Measurements from ENCODE around the gene DNAJC27. TPM values are rescaled to one million over a fixed set of nuclear protein-coding genes. Genes with fewer than 3 reads are reported as not detected.

DNAJC27 gene
- total RNA-seq, 1 experiment from 2014 or later, result 2.0 TPM

DNA sequence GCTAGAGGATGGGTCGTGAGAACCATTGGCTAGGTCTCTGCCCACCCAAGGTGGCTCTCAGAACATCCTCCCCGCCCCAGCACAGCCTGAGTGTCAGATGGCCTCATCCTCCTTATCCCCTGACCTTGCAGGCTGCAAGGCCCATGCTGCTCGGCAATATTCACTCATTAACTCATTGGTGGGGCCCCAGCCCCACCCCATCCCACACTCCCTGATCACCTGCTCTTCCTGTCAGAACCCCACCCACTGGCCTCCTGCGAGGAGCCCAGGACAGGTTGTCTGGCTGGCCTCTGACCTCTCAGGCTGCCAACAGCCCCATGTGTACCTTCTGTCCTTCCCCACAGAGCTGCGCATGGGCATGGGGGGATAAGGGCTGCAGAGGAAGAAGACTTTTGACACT lies 57.0 kb downstream of the DNAJC27 start:
- no peak overlapping the region for H3K4me3 ChIP-seq (ENCODE audit: low read length)
- H3K9me2 ChIP-seq (replicated peaks; ENCODE audit: low read length), result no peaks in the 10 kb centered on the region
- H3K9me3 ChIP-seq (ENCODE audit: low read length), result no peaks in the 10 kb centered on the region
- intact Hi-C loops (cut with micrococcal nuclease), result no loop called here
- H3K9ac ChIP-seq (ENCODE audit: low read length), result no peak overlapping the region
- peaks cover 39% of the 10 kb centered on the region for H3K79me2 ChIP-seq (ENCODE audit: low read length)
- H3K4me2 ChIP-seq (ENCODE audit: low read length), result no peak overlapping the region
- H3K27me3 ChIP-seq (ENCODE audit: low read length), result no peaks in the 10 kb centered on the region
- no peaks in the 10 kb centered on the region; the same call in 1 of the 2 replicates for H3K36me3 ChIP-seq (ENCODE audit: low read depth, low read length)
- peaks cover 13% of the 10 kb centered on the region; the same call in 1 of the 2 replicates for H4K20me1 ChIP-seq (ENCODE audit: low read length)
- H3K27ac ChIP-seq (ENCODE audit: low read length), result no peak overlapping the region
- no TSS peak for BruUV-seq (replicated peaks)
- CTCF ChIA-PET, result no interaction called here
- H3K4me1 ChIP-seq (ENCODE audit: insufficient read depth, low read length), result peaks cover 20% of the 10 kb centered on the region
- TF ChIP-seq EZH2 (IDR thresholded peaks at IDR 0.05; ENCODE audit: low read length, unreplicated experiment), result no peak
- no peak for TF ChIP-seq CTCF (conservative IDR thresholded peaks at IDR 0.05; ENCODE audit: low read depth, low read length)
- TF ChIP-seq EZH2phosphoT487 (IDR thresholded peaks at IDR 0.05; ENCODE audit: borderline replicate concordance, low read length), result no peak
- ATAC-seq (no peak), DNase-seq (no peak)
- POLR2A ChIA-PET (ENCODE audit: unreplicated experiment), result no interaction called here
- H2AFZ ChIP-seq (ENCODE audit: low read length), result no peak overlapping the region
- no peaks in the 10 kb centered on the region for H3F3A ChIP-seq (ENCODE audit: low read length, unreplicated experiment)

- Histone ChIP-seq H3K9me3 (ENCODE audit: low read length) (no peaks in the 10 kb centered on the region), H3K4me1 (ENCODE audit: insufficient read depth, low read length) (peaks cover 17% of the 10 kb centered on the region), H3F3A (ENCODE audit: low read length, unreplicated experiment) (no peaks in the 10 kb centered on the region), H3K9me2 (replicated peaks; ENCODE audit: low read length) (no peaks in the 10 kb centered on the region), H3K27ac (ENCODE audit: low read length) (no peak overlapping the region), H2AFZ (ENCODE audit: low read length) (no peak overlapping the region), H3K9ac (ENCODE audit: low read length) (no peak overlapping the region), H3K4me2 (ENCODE audit: low read length) (no peak overlapping the region), H3K36me3 (ENCODE audit: low read depth, low read length) (no peaks in the 10 kb centered on the region; the same call in 1 of the 2 replicates), H3K79me2 (ENCODE audit: low read length) (peaks cover 34% of the 10 kb centered on the region), H4K20me1 (ENCODE audit: low read length) (peaks cover 13% of the 10 kb centered on the region; the same call in 1 of the 2 replicates), H3K4me3 (ENCODE audit: low read length) (no peak overlapping the region), H3K27me3 (ENCODE audit: low read length) (no peaks in the 10 kb centered on the region)
- DNase-seq, result no peak
- no TSS peak for BruUV-seq (replicated peaks)
- ChIA-PET CTCF (no interaction called here), POLR2A (ENCODE audit: unreplicated experiment) (interaction anchor here (0.7 kb wide), 1 partner anchor 503 kb away, joined by 5 read pairs; no protein-coding TSS in a partner anchor)
- intact Hi-C loops (cut with micrococcal nuclease), result no loop called here
- ATAC-seq, result no peak
- TF ChIP-seq CTCF (conservative IDR thresholded peaks at IDR 0.05; ENCODE audit: low read depth, low read length) (no peak), EZH2 (IDR thresholded peaks at IDR 0.05; ENCODE audit: low read length, unreplicated experiment) (no peak), EZH2phosphoT487 (IDR thresholded peaks at IDR 0.05; ENCODE audit: borderline replicate concordance, low read length) (no peak)
These were observed 57.8 kb downstream of the DNAJC27 start for GRCh38 chr2:24913911-24914310.

DNA sequence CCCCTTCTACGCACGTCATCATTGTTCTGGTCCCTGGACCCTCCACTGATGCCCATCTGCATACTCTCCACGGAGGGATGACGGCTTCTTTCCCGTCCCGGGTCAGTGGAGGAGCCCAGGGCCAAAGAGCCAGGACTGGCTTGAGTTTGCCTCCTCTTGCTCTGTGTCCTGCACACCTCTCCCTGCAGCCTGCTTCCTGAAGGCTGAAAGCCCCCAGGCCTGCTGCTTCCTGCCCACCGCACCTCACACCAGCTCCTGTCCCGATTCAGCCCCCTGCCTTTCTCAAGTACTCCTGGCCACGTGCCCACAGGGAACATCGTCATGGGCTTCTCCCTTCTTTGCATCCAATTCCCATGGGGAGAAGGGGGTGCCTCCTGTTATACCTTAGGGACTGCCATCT lies 58.8 kb downstream of the DNAJC27 start:
- H3K4me2 ChIP-seq (ENCODE audit: low read length), result no peak overlapping the region
- no peak overlapping the region for H3K27ac ChIP-seq (ENCODE audit: low read length)
- H3K9me2 ChIP-seq (replicated peaks; ENCODE audit: low read length), result no peaks in the 10 kb centered on the region
- H3K36me3 ChIP-seq (ENCODE audit: low read depth, low read length), result no peaks in the 10 kb centered on the region; the same call in 1 of the 2 replicates
- TF ChIP-seq EZH2 (IDR thresholded peaks at IDR 0.05; ENCODE audit: low read length, unreplicated experiment) (no peak), EZH2phosphoT487 (IDR thresholded peaks at IDR 0.05; ENCODE audit: borderline replicate concordance, low read length) (no peak), CTCF (conservative IDR thresholded peaks at IDR 0.05; ENCODE audit: low read depth, low read length) (no peak)
- DNase-seq (no peak), ATAC-seq (no peak)
- H2AFZ ChIP-seq (ENCODE audit: low read length), result no peak overlapping the region
- H3K9me3 ChIP-seq (ENCODE audit: low read length), result no peaks in the 10 kb centered on the region
- ChIA-PET POLR2A (ENCODE audit: unreplicated experiment) (interaction anchor here (0.7 kb wide), 1 partner anchor 504 kb away, joined by 5 read pairs; no protein-coding TSS in a partner anchor), CTCF (no interaction called here)
- H3F3A ChIP-seq (ENCODE audit: low read length, unreplicated experiment), result no peaks in the 10 kb centered on the region
- H3K9ac ChIP-seq (ENCODE audit: low read length), result no peak overlapping the region
- H3K4me3 ChIP-seq (ENCODE audit: low read length), result no peak overlapping the region
- H3K79me2 ChIP-seq (ENCODE audit: low read length), result peaks cover 25% of the 10 kb centered on the region
- BruUV-seq (replicated peaks), result no TSS peak
- peaks cover 8% of the 10 kb centered on the region; the same call in 1 of the 2 replicates for H3K4me1 ChIP-seq (ENCODE audit: insufficient read depth, low read length)
- intact Hi-C loops (cut with micrococcal nuclease), result no loop called here
- 0 out of 2 replicates have a peak, but pooled peaks cover 11% of the 10 kb centered on the region for H4K20me1 ChIP-seq (ENCODE audit: low read length)
- H3K27me3 ChIP-seq (ENCODE audit: low read length), result no peaks in the 10 kb centered on the region

All from PC-3 (cell line).